IMR-90 (cell line): ENCODE data around the gene HNMT. TPM values are rescaled to one million over a fixed set of nuclear protein-coding genes. Genes with fewer than 3 reads are reported as not detected.
A peak's percentile ranks its signal among the peaks of the same experiment; 100 is the strongest.

Experiments used
- ATAC-seq: fragments of 200-7000 bp; cut with Tn5 transposase; 2 replicates; pipeline ENCODE4 v1.9.1; 2020; ENCODE audit warnings: low read depth, mild to moderate bottlenecking, moderate library complexity
- BruUV-seq: library from RNA; stranded (reverse); fragments of 400-500 nt; replicated peaks from 2 replicates; lab custom pipeline; 2021; lab: Mats Ljungman, UMichigan
- CTCF ChIA-PET: fragments of 300-600 bp; formaldehyde crosslinking; extraction: SDS; loops from one replicate; lab custom pipeline; 2021; ENCODE audit warnings: antibody characterized with exemption; lab: Yijun Ruan, JAX
- POLR2A ChIA-PET: fragments of 300-600 bp; sonication (Branson Sonifier 250); formaldehyde crosslinking; loops from one replicate; lab custom pipeline; 2022; ENCODE audit warnings: antibody characterized with exemption; ENCODE audit not compliant: unreplicated experiment; lab: Charles Lee
- DNase-seq: peaks from one replicate; pipeline ENCODE4 v3.0.0; 2013
- H2AFZ ChIP-seq: replicated peaks from 2 replicates; pipeline ENCODE3; 2013; ENCODE audit warnings: low read length, mild to moderate bottlenecking; ENCODE audit not compliant: poor library complexity
- H2AK5ac ChIP-seq: 2 replicates; pipeline ENCODE4 v1.6.1; 2013; ENCODE audit warnings: low read depth, low read length, inconsistent platforms
- H2AK9ac ChIP-seq: replicated peaks from 2 replicates; pipeline ENCODE3; 2013; ENCODE audit warnings: mild to moderate bottlenecking, low read depth, low read length, moderate library complexity; ENCODE audit not compliant: poor library complexity
- H2BK120ac ChIP-seq: 2 replicates; pipeline ENCODE4 v1.6.1; 2013; ENCODE audit warnings: low read depth, low read length, inconsistent platforms
- H2BK15ac ChIP-seq: 3 replicates; pipeline ENCODE4 v1.6.1; 2013; ENCODE audit warnings: low read depth, low read length, inconsistent platforms
- H2BK20ac ChIP-seq: 2 replicates; pipeline ENCODE4 v1.6.1; 2013; ENCODE audit warnings: low read depth, mild to moderate bottlenecking, inconsistent platforms, low read length, moderate library complexity
- H2BK5ac ChIP-seq: 2 replicates; pipeline ENCODE4 v1.6.1; 2013; ENCODE audit warnings: mild to moderate bottlenecking, low read depth, low read length, inconsistent platforms; ENCODE audit not compliant: poor library complexity, severe bottlenecking
- H3K14ac ChIP-seq: replicated peaks from 2 replicates; pipeline ENCODE4 v1.6.1; 2013; ENCODE audit warnings: low read depth, low read length, inconsistent platforms
- H3K18ac ChIP-seq: 2 replicates; pipeline ENCODE4 v1.6.1; 2013; ENCODE audit warnings: low read depth, low read length, control low read depth
- H3K23ac ChIP-seq: 2 replicates; pipeline ENCODE4 v1.6.1; 2013; ENCODE audit warnings: low read depth, low read length, inconsistent platforms
- H3K27ac ChIP-seq: 2 replicates; pipeline ENCODE4 v1.5.1; 2013; ENCODE audit warnings: mild to moderate bottlenecking, control low read depth, low read length; ENCODE audit not compliant: insufficient read depth
- H3K27me3 ChIP-seq: 2 replicates; pipeline ENCODE4 v1.6.1; 2013; ENCODE audit warnings: low read length; ENCODE audit not compliant: control insufficient read depth, insufficient read depth
- H3K36me3 ChIP-seq: 2 replicates; pipeline ENCODE4 v1.6.1; 2013; ENCODE audit warnings: low read length, mixed read lengths; ENCODE audit not compliant: control insufficient read depth, insufficient read depth
- H3K4ac ChIP-seq: 2 replicates; pipeline ENCODE4 v1.6.1; 2013; ENCODE audit warnings: low read depth, low read length, inconsistent platforms
- H3K4me1 ChIP-seq: 2 replicates; pipeline ENCODE4 v1.6.1; 2013; ENCODE audit warnings: low read length, mixed read lengths; ENCODE audit not compliant: control insufficient read depth, insufficient read depth
- H3K4me2 ChIP-seq: 2 replicates; pipeline ENCODE4 v1.6.1; 2013; ENCODE audit warnings: low read depth, mild to moderate bottlenecking, control low read depth, low read length, moderate library complexity
- H3K4me3 ChIP-seq: 2 replicates; pipeline ENCODE4 v1.5.1; 2013; ENCODE audit warnings: low read depth, mild to moderate bottlenecking, control low read depth, low read length, moderate library complexity; ENCODE audit not compliant: insufficient read depth
- H3K56ac ChIP-seq: 2 replicates; pipeline ENCODE4 v1.6.1; 2013; ENCODE audit warnings: low read length, inconsistent platforms; ENCODE audit not compliant: insufficient read depth; ENCODE audit errors: extremely low read depth
- H3K79me1 ChIP-seq, 2 experiments: 2 replicates each; pipeline ENCODE4 v1.6.1; 2013; ENCODE audit warnings: low read length in 2 of 2, inconsistent platforms in 1 of 2, low read depth in 1 of 2
- H3K9ac ChIP-seq: 2 replicates; pipeline ENCODE4 v1.6.1; 2013; ENCODE audit warnings: low read depth, low read length, control low read depth
- H3K9me1 ChIP-seq: 2 replicates; pipeline ENCODE4 v1.6.1; 2013; ENCODE audit warnings: low read length, inconsistent platforms; ENCODE audit not compliant: insufficient read depth
- H3K9me3 ChIP-seq: 2 replicates; pipeline ENCODE4 v1.6.1; 2013; ENCODE audit warnings: low read length; ENCODE audit not compliant: control insufficient read depth, insufficient read depth
- H4K20me1 ChIP-seq: 2 replicates; pipeline ENCODE4 v1.6.1; 2013; ENCODE audit warnings: low read length, inconsistent platforms; ENCODE audit not compliant: insufficient read depth
- H4K5ac ChIP-seq: 2 replicates; pipeline ENCODE4 v1.6.1; 2013; ENCODE audit warnings: mild to moderate bottlenecking, low read depth, low read length, control low read depth
- H4K8ac ChIP-seq, 2 experiments: 2 replicates each; pipeline ENCODE4 v1.6.1; 2013; ENCODE audit warnings: low read depth in 2 of 2, low read length in 2 of 2, control low read depth in 1 of 2, inconsistent platforms in 1 of 2
- H4K91ac ChIP-seq: 2 replicates; pipeline ENCODE4 v1.6.1; 2013; ENCODE audit warnings: low read depth, low read length, inconsistent platforms; ENCODE audit not compliant: insufficient read depth
- ELK1 ChIP-seq: fragments of 150-350 bp; IDR thresholded peaks from 2 replicates; pipeline ENCODE4 v1.6.1; 2016; ENCODE audit warnings: low read depth, mild to moderate bottlenecking, low read length, moderate library complexity, borderline replicate concordance
- RCOR1 ChIP-seq: IDR thresholded peaks from 2 replicates; pipeline ENCODE4 v1.6.1; 2012; ENCODE audit warnings: mild to moderate bottlenecking, low read length, improper control_type of control experiment; ENCODE audit not compliant: insufficient replicate concordance
- SMC3 ChIP-seq: fragments of 150-350 bp; IDR thresholded peaks from 2 replicates; pipeline ENCODE4 v1.6.1; 2016; ENCODE audit warnings: low read depth, mild to moderate bottlenecking, antibody characterized with exemption, low read length, moderate library complexity
- whole genome bisulfite sequencing, 2 experiments: methylation state at CpG; one replicate each; pipeline versions ENCODE4 v1.1.5 to v1.1.7; 2013; ENCODE audit warnings: missing lambda C conversion rate in 2 of 2; ENCODE audit not compliant: insufficient read length in 1 of 2; ENCODE audit errors: extremely low coverage in 2 of 2; 5-methylcytosine and 5-hydroxymethylcytosine counted together
- dilution Hi-C: fragments of 300-500 bp; cut with HindIII; formaldehyde crosslinking; loops from one replicate; pipeline ENCODE4 v1.14.3; 2018; ENCODE audit warnings: low sequenced_read_pairs; ENCODE audit not compliant: unreplicated experiment
- in situ Hi-C: fragments of 300-500 bp; cut with MboI; formaldehyde crosslinking; loops from 3 replicates; pipeline ENCODE4 v1.14.3; 2019; ENCODE audit warnings: low sequenced_read_pairs, inconsistent platforms, mixed read lengths
- intact Hi-C: fragments of 100-400 bp; cut with micrococcal nuclease; formaldehyde crosslinking; loops from 2 replicates; pipeline ENCODE4 v1.10.0; 2022
- polyA plus RNA-seq, 3 experiments: library from polyadenylated mRNA; depleted of rRNA; stranded (reverse); fragments of >200 nt; gene quantifications; 2 replicates each; pipeline ENCODE4 v1.2.3, GENCODE V29; 2012; ENCODE audit warnings: low replicate concordance in 1 of 3
- total RNA-seq: library from RNA; depleted of rRNA; stranded (reverse); fragments of >200 nt; gene quantifications from 2 replicates; pipeline ENCODE4 v1.2.3, GENCODE V29; 2012

The HNMT gene
- total and polyA plus RNA-seq, 2 of the 4 experiments (the other 2 are of a cell fraction) = 6.4 to 14.2 TPM

GRCh38 chr2:137963535-137964065 is 673 bp upstream of the HNMT start:
- BruUV-seq = no TSS peak
- peak overlapping the region; percentile 74 for H3K9ac ChIP-seq

More at GRCh38 chr2:137963535-137964065, 673 bp upstream of the HNMT start:
- peak overlapping the region; percentile 100 for H3K18ac ChIP-seq
- H3K14ac ChIP-seq = peak overlapping the region; percentile 83
- ChIA-PET CTCF (interaction anchor here (0.7 kb wide), 1 partner anchor 203 kb away, joined by 3 read pairs; no protein-coding TSS in a partner anchor), POLR2A (interaction anchor here (0.6 to 0.7 kb wide), 4 partner anchors 10 to 53 kb away, joined by 3 to 12 read pairs (median 9); no protein-coding TSS in a partner anchor)
- peak overlapping the region; percentile 80; the same call in 1 of the 2 replicates for H3K4me3 ChIP-seq
- H3K36me3 ChIP-seq = no peaks in the 10 kb centered on the region
- peak overlapping the region; percentile 93 for H3K56ac ChIP-seq
- H2BK20ac ChIP-seq = peak overlapping the region; percentile 95
- H4K91ac ChIP-seq = peak overlapping the region; percentile 96
- peaks cover 8% of the 10 kb centered on the region for H3K4me1 ChIP-seq
- H3K9me1 ChIP-seq = peaks cover 3% of the 10 kb centered on the region; the same call in 1 of the 2 replicates
- peak overlapping the region; percentile 98 for H3K4me2 ChIP-seq
- peak overlapping the region; percentile 77 for H2AFZ ChIP-seq
- peak overlapping the region; percentile 81 for H3K23ac ChIP-seq
- H3K27ac ChIP-seq = peak overlapping the region; percentile 95
- WGBS, 2 experiments = 97% methylated on average over 5 of the region's 9 CpGs; no CpG with 5 or more reads in 1 of the 2 experiments
- peak overlapping the region; percentile 81 for H2BK15ac ChIP-seq
- intact Hi-C loops (loop anchor here (10.0 kb wide), 1 partner anchor 311 kb away; no protein-coding TSS in a partner anchor), dilution Hi-C loops (no loop called here), in situ Hi-C loops (no loop called here)
- DNase-seq = no peak
- 0 out of 4 replicates have a peak, but pooled peaks cover 0 to 3% of the 10 kb centered on the region in 2 experiments for H3K79me1 ChIP-seq
- no peak; the same call in 1 of the 2 replicates for ATAC-seq
- no peaks in the 10 kb centered on the region for H4K20me1 ChIP-seq
- no peak overlapping the region for H2AK9ac ChIP-seq
- H4K5ac ChIP-seq = peak overlapping the region; percentile 95
- H2BK120ac ChIP-seq = peak overlapping the region; percentile 90
- H3K9me3 ChIP-seq = no peaks in the 10 kb centered on the region
- no peaks in the 10 kb centered on the region for H3K27me3 ChIP-seq
- H2BK5ac ChIP-seq = peak overlapping the region; percentile 85
- TF ChIP-seq ELK1 (no peak), RCOR1 (no peak), SMC3 (no peak)
- peak overlapping the region; percentile 81 for H3K4ac ChIP-seq
- H2AK5ac ChIP-seq = peak overlapping the region; percentile 92
- H4K8ac ChIP-seq = peak overlapping the region; percentile 93 to 99
